HFFc6 (cell line): Measurements from ENCODE around the gene TNFRSF19. TPM values are rescaled to one million over a fixed set of nuclear protein-coding genes. Genes with fewer than 3 reads are reported as not detected.
"Not testable (repeated sequence)": the region's sequence is repeated elsewhere in the genome, so short reads cannot be mapped to it uniquely, and the experiment has no call there.

Experiments
- DNase-seq: peaks from one replicate; pipeline ENCODE4 v3.0.0-alpha.2; 2018
- H3K27ac Mint-ChIP-seq: 2 replicates; pipeline ENCODE4 v1.8.0; 2020; ENCODE audit warnings: mild to moderate bottlenecking, mixed read lengths
- H3K27me3 Mint-ChIP-seq: 2 replicates; pipeline ENCODE4 v1.8.0; 2021; ENCODE audit warnings: mild to moderate bottlenecking, moderate library complexity, mixed read lengths; ENCODE audit not compliant: insufficient read depth
- H3K36me3 Mint-ChIP-seq: 2 replicates; pipeline ENCODE4 v1.8.0; 2021; ENCODE audit warnings: low read depth, mixed read lengths
- H3K4me1 Mint-ChIP-seq: 2 replicates; pipeline ENCODE4 v1.8.0; 2020; ENCODE audit warnings: low read depth, mixed read lengths
- H3K4me3 Mint-ChIP-seq: 2 replicates; pipeline ENCODE4 v1.8.0; 2020; ENCODE audit warnings: mild to moderate bottlenecking, moderate library complexity, mixed read lengths
- H3K9me3 Mint-ChIP-seq: 2 replicates; pipeline ENCODE4 v1.8.0; 2020; ENCODE audit warnings: mild to moderate bottlenecking, mixed read lengths
- total RNA-seq, 6 experiments: library from RNA; stranded (reverse); fragmentation: NEBNext Ultra II Directional; extraction: Animal tissue kit (Norgen Biotek cat#: 25700); gene quantifications; 2 replicates in 1 of 6; 3 replicates in 5 of 6; pipeline ENCODE4 v1.2.3, GENCODE V29; 2021
- TF ChIP-seq, protein P1 (sequence below): fragments of 200-600 bp; sonication (generic); IDR thresholded peaks from 2 replicates; pipeline ENCODE4 v1.5.0; 2021; ENCODE audit warnings: antibody characterized with exemption, mild to moderate bottlenecking

The TNFRSF19 gene
- total RNA-seq, 6 experiments from 2014 or later = 5.9 to 10.1 (median 8.7) TPM

DNA sequence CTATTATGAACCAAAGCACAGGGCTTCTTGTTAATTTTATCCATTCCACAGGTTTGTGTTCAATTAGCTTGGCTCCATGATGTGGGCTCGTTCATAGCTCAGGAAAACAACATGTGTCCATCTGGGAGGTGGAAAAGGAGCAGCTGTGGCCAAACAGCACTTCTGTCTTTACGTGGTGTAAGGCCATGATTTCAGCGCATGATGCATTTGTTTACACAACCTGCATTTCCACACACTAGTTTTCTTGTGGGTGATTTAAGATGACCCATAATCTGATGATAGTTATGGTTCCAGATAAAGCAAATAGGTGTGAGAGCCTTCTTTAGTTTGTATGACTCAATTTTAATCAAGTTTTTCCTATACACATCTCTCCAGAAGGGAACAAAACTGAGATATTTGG is 101.7 kb downstream of the TNFRSF19 start:
- Mint-ChIP-seq H3K36me3 (peaks cover 8% of the 10 kb centered on the region; the same call in 1 of the 2 replicates), H3K9me3 (no peaks in the 10 kb centered on the region), H3K4me1 (peaks cover 70% of the 10 kb centered on the region), H3K4me3 (no peak overlapping the region), H3K27me3 (no peaks in the 10 kb centered on the region; the same call in 1 of the 2 replicates), H3K27ac (peak overlapping the region; percentile 95)
- TF ChIP-seq, protein P1, sequence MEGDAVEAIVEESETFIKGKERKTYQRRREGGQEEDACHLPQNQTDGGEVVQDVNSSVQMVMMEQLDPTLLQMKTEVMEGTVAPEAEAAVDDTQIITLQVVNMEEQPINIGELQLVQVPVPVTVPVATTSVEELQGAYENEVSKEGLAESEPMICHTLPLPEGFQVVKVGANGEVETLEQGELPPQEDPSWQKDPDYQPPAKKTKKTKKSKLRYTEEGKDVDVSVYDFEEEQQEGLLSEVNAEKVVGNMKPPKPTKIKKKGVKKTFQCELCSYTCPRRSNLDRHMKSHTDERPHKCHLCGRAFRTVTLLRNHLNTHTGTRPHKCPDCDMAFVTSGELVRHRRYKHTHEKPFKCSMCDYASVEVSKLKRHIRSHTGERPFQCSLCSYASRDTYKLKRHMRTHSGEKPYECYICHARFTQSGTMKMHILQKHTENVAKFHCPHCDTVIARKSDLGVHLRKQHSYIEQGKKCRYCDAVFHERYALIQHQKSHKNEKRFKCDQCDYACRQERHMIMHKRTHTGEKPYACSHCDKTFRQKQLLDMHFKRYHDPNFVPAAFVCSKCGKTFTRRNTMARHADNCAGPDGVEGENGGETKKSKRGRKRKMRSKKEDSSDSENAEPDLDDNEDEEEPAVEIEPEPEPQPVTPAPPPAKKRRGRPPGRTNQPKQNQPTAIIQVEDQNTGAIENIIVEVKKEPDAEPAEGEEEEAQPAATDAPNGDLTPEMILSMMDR = no peak
- DNase-seq = no peak

DNA sequence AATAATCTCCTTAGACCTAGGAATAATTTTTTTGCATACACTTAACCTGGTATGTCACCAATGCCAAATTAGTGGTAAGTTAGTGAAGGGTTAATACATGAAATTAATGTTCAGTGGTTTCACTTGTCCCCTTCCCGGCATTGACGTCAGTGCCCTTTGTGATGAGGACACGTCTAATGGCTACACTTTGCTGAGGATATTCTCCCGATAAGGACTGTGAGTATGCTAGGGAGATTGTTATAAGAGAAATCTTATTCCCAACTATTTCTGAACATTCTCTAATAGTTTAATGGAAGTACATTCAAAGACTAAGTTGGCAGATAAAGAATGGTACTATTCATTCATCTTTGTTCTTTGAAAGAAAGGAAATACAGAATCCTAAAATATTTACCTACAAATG is 102.4 kb downstream of the TNFRSF19 start:
- H3K27me3 Mint-ChIP-seq = no peaks in the 10 kb centered on the region; the same call in 1 of the 2 replicates
- no peaks in the 10 kb centered on the region for H3K9me3 Mint-ChIP-seq
- no peak overlapping the region for H3K4me3 Mint-ChIP-seq
- DNase-seq = no peak
- TF ChIP-seq, protein P1 = no peak
- peaks cover 73% of the 10 kb centered on the region for H3K4me1 Mint-ChIP-seq
- H3K27ac Mint-ChIP-seq = peak overlapping the region; percentile 95
- H3K36me3 Mint-ChIP-seq = peaks cover 8% of the 10 kb centered on the region; the same call in 1 of the 2 replicates

DNA sequence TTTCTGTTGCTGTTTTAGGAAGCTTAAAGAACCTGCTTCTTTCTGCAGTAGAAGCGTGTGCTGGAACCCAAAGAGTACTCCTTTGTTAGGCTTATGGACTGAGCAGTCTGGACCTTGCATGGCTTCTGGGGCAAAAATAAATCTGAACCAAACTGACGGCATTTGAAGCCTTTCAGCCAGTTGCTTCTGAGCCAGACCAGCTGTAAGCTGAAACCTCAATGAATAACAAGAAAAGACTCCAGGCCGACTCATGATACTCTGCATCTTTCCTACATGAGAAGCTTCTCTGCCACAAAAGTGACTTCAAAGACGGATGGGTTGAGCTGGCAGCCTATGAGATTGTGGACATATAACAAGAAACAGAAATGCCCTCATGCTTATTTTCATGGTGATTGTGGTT is 103.1 kb downstream of the TNFRSF19 start:
- peak overlapping the region; percentile 95 for H3K27ac Mint-ChIP-seq
- no peaks in the 10 kb centered on the region for H3K9me3 Mint-ChIP-seq
- H3K4me3 Mint-ChIP-seq = peak overlapping the region; percentile 41
- H3K27me3 Mint-ChIP-seq = no peaks in the 10 kb centered on the region; the same call in 1 of the 2 replicates
- H3K36me3 Mint-ChIP-seq = peaks cover 8% of the 10 kb centered on the region; the same call in 1 of the 2 replicates
- peaks cover 73% of the 10 kb centered on the region for H3K4me1 Mint-ChIP-seq
- DNase-seq = peak; percentile 89
- TF ChIP-seq, protein P1 = no peak

DNA sequence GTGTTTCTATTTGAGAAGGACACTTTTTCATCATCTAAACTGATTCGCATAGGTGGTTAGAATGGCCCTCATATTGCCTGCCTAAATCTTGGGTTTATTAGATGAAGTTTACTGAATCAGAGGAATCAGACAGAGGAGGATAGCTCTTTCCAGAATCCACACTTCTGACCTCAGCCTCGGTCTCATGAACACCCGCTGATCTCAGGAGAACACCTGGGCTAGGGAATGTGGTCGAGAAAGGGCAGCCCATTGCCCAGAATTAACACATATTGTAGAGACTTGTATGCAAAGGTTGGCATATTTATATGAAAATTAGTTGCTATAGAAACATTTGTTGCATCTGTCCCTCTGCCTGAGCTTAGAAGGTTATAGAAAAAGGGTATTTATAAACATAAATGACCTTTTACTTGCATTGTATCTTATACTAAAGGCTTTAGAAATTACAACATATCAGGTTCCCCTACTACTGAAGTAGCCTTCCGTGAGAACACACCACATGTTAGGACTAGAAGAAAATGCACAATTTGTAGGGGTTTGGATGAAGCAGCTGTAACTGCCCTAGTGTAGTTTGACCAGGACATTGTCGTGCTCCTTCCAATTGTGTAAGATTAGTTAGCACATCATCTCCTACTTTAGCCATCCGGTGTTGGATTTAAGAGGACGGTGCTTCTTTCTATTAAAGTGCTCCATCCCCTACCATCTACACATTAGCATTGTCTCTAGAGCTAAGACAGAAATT is 103.8 kb downstream of the TNFRSF19 start:
- DNase-seq = no peak
- Mint-ChIP-seq H3K27me3 (no peaks in the 10 kb centered on the region; the same call in 1 of the 2 replicates), H3K4me3 (peak overlapping the region; percentile 41), H3K4me1 (peaks cover 80% of the 10 kb centered on the region), H3K9me3 (no peaks in the 10 kb centered on the region), H3K36me3 (peaks cover 4% of the 10 kb centered on the region; the same call in 1 of the 2 replicates), H3K27ac (peak overlapping the region; percentile 95)
- TF ChIP-seq, protein P1 = no peak

DNA sequence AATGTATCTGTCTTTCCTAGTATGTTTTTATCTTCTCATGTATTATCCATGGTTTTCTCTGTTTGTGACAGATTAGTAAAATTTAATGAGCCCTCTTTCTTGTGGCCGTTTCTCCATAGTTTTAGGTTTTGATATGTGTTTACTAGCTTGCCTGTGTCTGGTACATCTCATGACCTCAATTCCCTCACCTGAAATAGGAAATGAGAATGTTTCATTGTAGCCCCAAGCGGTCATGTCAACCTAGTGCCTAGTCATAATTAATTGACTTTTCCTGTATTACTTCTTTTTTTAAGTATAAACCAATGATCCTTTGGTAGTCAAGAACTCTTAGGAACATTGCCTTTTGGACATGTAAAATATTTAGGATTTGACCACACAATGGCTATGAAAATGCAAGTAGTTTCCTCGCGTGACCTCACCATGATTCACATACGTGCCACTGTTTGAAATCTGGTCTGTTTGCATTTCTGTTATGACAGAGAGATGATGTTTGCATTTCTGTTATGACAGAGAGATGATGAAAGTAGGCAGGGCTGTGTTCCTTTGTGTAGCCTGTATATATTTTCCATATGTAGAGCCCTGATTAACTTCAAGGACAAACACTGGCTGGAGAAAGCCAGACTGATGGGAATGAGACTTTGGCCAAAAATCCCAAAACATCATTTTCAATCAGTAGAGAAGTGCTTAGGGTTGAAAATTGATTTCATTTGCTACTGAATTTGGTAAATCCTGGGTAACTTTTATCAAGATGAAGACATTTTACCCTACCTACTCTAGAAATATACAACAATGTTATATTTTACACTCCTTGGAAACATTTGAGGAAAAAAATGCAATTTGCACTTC is 104.8 kb downstream of the TNFRSF19 start:
- H3K4me1 Mint-ChIP-seq = peaks cover 88% of the 10 kb centered on the region
- H3K36me3 Mint-ChIP-seq = peaks cover 4% of the 10 kb centered on the region; the same call in 1 of the 2 replicates
- H3K27ac Mint-ChIP-seq = peak overlapping the region; percentile 95
- TF ChIP-seq, protein P1 = no peak
- no peaks in the 10 kb centered on the region; the same call in 1 of the 2 replicates for H3K27me3 Mint-ChIP-seq
- no peaks in the 10 kb centered on the region for H3K9me3 Mint-ChIP-seq
- H3K4me3 Mint-ChIP-seq = peak overlapping the region; percentile 67
- peak; percentile 79 for DNase-seq

DNA sequence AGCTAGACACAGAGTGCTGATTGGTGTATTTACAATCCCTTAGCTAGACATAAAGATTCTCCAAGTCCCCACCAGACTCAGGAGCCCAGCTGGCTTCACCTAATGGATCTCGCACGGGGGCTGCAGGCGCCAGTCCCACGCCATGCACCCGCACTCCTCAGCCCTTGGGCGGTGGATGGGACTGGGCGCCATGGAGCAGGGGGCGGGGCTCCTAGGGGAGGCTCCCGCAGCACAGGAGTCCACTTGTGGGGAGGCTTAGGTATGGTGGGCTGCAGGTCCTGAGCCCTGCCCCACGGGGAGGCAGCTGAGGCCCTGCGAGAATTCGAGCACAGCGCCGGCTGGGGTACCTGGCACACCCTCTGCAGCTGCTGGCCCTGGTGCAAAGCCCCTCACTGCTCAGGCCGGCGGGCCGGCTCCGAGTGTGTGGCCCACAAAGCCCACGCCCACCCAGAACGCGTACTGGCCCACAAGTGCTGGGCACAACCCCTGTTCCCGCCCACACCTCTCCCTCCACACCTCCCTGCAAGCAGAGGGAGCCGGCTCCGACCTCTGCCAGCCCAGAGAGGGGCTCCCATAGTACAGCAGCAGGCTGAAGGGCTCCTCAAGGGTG is 107.6 kb downstream of the TNFRSF19 start:
- not testable (repeated sequence) for H3K27me3 Mint-ChIP-seq, H3K36me3 Mint-ChIP-seq, DNase-seq, H3K27ac Mint-ChIP-seq, H3K4me3 Mint-ChIP-seq, H3K9me3 Mint-ChIP-seq
- H3K4me1 Mint-ChIP-seq = peaks cover 79% of the 10 kb centered on the region
